Activated T-cell treated with anti-CD3 and anti-CD28 coated beads, Interleukin-2, amount 50 U/mL, for 48 hours (primary cell): ENCODE data around the gene RAE1.
"Not testable (repeated sequence)": the region's sequence is repeated elsewhere in the genome, so short reads cannot be mapped to it uniquely, and the experiment has no call there.

ENCODE experiments used
- DNase-seq, 2 experiments: peaks; one replicate each; pipeline ENCODE4 v3.0.0-alpha.2; 2020

Gene RAE1

DNA sequence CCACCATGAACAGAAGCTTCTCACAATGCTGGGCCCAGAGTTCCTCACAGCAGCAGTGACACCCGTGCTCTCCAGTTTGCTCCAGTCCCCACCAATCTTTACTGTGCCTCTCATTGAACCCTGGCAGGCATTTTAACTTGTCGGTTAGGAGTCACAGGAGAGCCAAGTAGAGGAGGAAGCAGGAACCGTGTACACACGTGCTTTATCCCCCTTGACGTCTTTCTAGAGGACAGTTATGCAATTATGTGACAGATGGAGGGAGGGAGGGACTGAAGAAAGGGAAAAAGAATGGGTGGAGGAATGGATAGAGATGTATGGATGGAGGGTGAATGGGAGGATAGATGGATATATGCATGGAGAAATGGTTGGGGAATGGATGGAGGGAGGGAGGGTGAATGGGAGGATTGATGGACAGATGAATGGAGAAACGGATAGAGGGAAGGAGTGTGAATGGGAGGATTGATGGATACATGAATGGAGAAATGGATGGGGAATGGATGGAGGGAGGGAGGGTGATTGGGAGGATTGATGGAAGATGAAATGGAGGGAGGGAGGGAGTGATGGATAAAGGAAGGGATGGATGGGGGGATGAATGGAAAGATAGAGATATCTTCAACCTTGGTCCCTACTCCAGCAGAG is 66.1 kb downstream of the RAE1 start:
- DNase-seq: no peak

DNA sequence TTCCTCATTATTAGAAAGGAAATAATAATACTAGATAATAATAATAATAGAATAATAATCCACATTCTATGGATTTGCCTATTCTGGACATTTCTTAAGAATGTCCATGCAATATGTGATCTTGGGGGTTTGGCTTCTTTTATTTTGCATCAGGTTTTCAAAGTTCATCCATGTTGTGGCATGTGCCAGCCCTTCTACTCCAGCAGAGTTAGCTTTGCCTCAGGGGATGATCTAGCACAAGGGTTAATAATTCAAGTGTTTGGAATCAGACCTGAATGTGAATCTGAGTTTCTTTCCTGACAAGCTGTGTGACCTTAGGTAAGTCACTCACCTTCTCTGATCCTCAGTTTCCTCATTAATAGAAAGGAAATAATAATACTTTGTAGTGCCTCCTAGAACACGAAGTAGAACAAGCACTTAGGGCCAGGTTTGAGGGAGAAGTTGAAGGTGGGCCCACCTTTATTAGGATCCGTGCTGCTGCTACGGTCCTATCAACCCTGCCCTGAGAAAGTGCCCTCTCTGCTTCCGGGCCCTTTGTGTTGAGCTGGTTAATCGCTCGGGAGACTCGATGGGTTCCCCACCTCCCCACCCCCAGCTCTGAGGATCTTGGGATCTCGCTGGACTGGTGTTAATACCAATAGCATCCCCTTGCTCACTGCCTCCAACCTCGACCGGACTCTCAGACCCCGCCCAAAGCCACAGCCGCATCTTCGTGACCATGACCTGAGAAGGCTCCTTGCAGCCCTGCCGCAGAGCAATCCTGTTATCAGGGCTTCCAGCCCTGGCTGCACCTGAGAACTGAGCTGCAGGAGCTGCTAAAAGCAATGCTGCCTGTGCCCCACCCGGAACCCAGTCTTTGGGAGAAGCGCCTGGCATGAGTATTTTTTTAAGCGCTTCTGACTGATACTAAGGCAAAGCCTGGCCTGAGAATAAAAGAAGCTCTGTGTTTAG is 67.0 kb downstream of the RAE1 start:
- DNase-seq: no peak

DNA sequence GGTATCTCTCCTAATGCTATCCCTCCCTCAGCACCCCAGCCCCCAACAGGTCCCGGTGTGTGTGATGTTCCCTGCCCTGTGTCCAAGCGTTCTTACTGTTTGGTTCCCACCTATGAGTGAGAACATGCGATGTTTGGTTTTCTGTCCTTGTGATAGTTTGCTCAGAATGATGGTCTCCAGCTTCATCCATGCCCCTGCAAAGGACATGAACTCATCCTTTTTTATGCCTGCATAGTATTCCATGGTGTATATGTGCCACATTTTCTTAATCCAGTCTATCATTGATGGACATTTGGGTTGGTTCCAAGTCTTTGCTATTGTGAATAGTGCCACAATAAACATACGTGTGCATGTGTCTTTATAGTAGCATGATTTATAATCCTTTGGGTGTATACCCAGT is 68.4 kb downstream of the RAE1 start:
- not testable (repeated sequence) for DNase-seq

DNA sequence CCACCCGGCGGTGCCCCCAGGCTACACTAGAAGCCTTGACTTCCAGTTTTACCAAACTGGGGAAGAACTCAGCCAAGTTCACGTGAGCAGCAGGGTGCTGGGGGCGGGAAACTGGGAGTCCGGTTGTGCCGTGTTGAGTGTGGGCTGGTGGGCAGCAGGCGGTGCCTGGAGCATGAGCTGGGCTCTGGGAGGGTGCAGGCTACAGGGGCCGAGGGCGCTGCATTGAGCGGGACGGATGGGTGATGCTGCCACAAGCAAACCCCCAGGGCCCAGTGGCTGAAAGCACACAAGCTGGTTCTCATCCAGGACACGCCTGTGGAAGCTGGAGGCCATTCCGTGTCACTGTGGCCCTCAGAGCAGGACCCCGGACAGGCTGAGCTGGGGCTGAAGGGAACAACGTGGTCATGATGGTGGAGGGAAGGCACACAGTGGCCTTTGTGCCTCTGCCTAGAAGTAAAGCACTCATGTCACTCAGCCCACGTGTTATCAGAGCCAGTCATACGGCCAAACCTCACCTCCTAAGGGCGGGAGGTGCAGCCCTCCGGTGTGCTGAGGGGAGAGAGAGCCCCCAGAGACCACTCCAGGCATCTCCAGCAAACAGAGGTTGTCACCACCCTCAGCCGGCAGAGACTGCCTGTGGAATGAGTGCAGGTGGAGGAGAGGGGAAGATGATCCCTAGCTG is 69.7 kb downstream of the RAE1 start:
- no peak for DNase-seq

DNA sequence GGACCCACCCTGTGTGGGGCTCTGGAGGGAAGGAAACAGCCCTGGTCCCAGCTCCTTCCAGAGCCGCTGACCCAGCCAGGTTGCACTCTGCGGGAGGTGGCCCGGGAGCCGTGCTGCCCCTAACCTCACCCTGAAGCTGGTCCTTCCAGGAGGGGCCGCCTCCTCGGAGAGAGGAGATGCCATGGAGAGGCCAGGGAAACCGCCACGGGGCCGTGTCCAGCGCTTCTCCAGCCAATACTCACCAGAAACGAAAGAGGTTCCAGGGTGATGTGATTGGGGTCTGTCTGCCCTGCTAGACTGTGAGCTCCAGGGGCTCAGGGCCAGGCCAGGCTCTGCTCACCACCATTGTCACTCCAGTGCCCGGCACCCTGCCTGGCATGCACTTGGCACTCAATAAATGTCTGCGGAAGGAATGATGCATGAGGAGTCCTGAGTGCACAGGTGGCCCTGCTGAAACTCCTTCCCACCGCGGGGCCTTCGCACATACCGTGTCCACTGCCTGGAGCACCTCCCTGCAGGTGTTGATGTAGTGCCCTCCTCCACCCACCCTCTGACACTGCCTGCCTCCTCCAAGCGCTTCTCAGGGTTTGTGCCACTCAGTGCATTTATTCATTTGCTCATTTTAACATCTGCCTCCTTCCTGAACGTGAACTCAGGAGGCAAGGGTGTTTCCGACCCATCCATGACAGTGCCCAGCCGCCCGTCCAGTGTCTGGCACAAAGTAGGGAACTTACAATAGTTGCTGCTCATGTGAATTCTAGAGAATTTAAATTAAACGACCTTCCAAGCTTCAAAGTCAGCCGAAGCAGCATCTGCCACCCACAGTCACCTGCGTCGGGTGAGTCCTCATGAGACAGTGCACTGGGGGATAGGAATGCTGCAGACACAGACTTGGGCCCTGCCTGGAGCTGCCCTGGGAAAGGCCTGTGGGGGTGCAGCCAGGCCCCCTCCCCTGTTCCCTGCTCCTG is 70.5 kb downstream of the RAE1 start:
- no peak for DNase-seq

DNA sequence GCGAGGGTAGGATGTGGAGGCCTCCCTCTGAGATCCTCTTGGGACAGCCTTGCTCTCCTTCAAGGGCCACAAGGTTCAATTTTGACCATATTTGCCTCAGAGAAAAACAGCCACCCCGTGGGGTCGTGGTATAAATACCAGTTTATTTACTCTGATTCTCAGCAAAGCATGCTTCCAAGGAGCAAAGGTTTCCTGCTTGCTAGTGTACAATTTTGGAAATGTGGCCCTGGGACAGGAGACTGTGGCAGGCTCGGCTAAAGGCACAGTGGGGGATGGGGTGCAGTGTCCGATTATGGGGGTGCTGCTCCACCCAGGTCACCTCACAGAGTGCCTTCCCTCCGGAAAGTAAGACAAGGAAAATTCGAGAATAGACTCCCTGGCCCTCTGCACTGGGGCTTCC is 71.2 kb downstream of the RAE1 start:
- no peak for DNase-seq

DNA sequence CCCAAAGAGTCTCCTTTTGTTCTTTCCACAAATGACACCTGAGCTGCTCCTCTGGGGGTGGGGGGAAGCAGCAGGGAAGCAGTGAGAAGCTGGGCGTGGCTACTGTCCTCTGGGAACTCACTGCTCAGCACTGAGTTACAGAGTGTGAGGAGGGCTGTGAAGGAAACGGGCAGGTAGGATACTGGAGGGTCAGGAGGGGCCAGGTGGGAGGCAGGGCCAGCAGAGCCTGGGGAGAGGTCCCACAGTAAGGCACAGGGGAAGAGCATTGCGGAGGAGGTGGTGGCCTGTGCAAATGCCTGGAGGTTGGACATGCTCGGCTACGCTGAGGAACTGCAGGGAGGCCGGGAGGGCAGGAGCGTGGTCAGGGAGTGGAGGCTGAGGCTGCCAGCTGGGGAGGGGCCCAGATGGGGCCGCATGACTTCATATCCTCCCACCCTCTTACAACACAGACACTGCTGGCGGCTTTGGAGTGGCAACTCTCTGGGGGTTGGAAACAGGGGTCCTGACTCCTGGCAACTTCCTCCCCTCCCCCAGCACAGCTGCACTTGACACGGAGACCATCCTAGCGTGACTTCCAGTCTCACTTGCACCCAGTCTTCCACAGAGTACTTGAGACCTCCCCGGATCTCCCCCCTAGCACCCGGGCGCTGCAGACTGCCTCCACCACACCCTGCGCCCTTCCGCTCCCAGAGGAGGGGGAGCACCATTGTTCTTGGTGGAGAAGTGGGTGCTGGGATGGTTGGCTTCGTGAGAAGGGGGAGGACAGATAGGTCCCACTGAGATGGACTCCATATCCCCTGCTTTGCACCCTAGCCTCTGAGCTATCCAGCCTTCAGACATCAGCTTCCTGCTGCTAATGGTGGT is 74.3 kb downstream of the RAE1 start:
- DNase-seq: no peak

DNA sequence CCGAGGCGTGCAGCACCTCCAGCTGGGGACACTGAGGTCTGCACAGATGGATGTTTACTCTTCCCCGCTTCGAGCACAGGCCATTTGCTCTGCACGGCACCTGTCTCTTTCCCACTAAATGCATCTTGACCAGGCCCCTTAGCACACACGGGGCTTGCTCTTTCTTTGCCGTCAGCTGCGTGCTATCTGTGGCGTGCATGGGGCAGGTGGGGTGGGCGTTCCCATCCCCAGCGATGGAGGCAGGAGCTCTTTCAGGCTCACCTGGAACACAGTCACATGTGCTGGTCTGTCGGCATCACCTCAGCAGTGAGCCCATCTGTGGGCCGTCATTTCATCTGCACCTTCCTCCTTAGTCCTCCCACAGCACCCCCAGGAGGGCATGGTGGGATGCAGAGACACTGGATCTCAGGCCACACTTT is 75.2 kb downstream of the RAE1 start:
- no peak for DNase-seq

DNA sequence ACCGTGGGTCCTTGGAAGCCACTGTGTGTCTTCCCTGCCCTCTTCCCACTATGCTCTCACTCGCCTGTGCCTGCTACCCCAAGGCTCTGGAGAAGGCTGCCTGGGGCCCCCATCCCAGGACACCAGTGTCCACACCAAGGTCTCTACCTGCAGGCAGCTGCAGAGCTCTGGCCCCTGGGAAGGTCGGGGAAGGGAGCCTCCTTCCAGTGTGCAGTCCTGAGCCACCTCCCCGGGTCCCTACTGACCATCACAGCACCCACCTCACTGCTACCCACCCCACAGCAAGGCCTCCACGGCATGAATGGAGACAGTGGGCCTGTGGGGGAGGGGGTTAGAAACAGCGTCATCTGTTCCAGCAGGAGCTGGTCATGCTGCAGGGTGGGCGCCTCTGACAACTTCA is 75.8 kb downstream of the RAE1 start:
- no peak for DNase-seq

DNA sequence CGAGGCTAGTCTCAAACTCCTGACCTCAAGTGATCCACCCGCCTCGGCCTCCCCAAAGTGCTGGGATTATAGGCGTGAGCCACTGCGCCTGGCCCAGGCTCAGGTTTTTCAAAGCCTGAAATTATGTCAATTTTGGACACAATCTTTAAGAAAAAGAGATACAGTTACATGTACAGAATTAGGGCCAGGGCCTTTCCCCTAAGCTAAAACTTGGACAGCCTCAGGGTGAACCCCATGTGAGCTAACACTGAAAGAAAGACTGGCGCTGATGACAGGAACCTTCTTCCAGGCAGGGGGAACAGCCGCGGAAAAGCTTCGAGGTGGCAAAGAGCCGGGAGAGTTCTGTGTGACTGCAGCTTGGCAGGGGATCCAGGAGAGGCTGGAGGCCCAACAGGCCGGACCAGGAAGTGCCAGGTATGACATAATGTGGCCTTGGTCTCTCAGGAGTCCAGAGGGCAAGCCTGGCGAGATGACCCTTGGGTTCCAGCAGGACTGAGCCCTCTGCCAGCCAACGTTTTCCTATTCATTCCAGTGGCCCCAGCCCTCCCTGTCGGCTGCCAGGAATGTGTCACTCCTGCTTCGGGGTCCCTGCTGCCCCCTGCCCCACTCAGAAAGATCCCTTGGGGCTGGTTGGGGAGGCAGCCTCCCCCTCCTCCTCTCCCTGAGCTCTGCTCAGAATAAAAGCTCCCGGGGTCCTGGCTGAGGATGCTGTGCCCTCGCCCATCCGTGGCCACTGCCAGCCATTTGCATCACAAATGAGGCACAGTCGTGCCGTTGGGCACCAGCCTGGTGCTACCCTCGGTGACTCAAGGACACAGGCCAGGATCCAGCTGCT is 77.5 kb downstream of the RAE1 start:
- no peak for DNase-seq
